Measurements from ENCODE around the gene GALR1. TPM values are rescaled to one million over a fixed set of nuclear protein-coding genes. Genes with fewer than 3 reads are reported as not detected.

Gene GALR1
- total RNA-seq, 4 donors from 2014 or later = under 0.01 to 0.33 (median 0.16) TPM

DNA sequence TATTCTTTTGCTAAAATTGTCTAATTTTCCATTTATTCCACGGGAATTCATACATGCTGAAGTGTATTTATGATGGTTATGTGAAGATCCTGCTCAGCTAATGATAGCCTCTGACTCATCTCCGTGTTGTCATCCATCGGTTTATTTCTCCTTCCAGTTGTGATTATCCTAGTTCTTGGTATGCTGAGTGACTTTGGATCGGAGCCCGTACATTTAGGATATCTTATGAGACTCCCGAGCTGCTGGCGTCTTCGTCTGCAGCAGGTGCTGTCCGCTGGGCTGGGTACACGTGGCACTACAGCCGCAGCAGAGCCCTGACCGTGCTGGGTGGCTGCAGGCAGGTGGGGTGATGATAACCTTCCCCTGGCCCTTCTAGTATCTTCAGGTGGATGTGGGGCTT lies 40.1 kb upstream of the GALR1 start:
- WGBS = 89% methylated on average over 12 of the region's 12 CpGs
- Histone ChIP-seq H3K4me3 (no peak overlapping the region), H3K27me3 (no peaks in the 10 kb centered on the region), H3K36me3 (no peaks in the 10 kb centered on the region), H3K9me3 (no peaks in the 10 kb centered on the region), H3K4me1 (peaks cover 18 to 55% (median 42%) of the 10 kb centered on the region in 4 donors), H3K27ac (replicated peaks in 1 of 4) (no peak overlapping the region)
- TF ChIP-seq EP300 (IDR thresholded peaks at IDR 0.05) (no peak), POLR2AphosphoS5 (IDR thresholded peaks at IDR 0.05) (no peak)
- intact Hi-C loops (cut with DNase I) = loop anchor here (5.0 kb wide), 2 partner anchors 72 to 407 kb away; no protein-coding TSS in a partner anchor
- no peak for DNase-seq (ENCODE audit: extremely low spot score)

DNA sequence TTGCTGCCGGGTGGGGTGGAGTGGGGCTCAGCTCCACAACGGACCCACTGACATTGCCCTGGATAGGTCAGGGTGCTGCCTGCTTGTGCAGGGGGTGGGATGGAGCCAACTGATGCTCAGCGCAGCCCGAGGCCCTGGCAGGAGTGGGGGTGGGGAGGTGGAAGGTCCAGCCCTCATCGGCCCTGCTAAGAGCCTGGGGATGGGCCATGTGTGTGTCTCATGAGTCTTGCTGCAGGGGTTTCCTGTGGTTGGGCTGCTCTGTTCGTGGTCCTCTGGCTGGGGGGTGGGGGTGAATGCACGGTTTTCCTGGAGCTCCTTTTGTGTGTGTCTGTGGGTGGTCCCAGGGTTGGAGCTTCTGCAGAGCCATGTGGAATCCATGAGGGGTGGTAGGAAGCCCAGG lies 39.4 kb upstream of the GALR1 start:
- Histone ChIP-seq H3K36me3 (no peaks in the 10 kb centered on the region), H3K9me3 (no peaks in the 10 kb centered on the region), H3K4me3 (no peak overlapping the region), H3K27ac (replicated peaks in 1 of 4) (no peak overlapping the region), H3K27me3 (no peaks in the 10 kb centered on the region), H3K4me1 (peaks cover 18 to 55% (median 42%) of the 10 kb centered on the region in 4 donors)
- WGBS = 73% methylated on average over 7 of the region's 7 CpGs
- TF ChIP-seq, protein P1, sequence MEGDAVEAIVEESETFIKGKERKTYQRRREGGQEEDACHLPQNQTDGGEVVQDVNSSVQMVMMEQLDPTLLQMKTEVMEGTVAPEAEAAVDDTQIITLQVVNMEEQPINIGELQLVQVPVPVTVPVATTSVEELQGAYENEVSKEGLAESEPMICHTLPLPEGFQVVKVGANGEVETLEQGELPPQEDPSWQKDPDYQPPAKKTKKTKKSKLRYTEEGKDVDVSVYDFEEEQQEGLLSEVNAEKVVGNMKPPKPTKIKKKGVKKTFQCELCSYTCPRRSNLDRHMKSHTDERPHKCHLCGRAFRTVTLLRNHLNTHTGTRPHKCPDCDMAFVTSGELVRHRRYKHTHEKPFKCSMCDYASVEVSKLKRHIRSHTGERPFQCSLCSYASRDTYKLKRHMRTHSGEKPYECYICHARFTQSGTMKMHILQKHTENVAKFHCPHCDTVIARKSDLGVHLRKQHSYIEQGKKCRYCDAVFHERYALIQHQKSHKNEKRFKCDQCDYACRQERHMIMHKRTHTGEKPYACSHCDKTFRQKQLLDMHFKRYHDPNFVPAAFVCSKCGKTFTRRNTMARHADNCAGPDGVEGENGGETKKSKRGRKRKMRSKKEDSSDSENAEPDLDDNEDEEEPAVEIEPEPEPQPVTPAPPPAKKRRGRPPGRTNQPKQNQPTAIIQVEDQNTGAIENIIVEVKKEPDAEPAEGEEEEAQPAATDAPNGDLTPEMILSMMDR (IDR thresholded peaks at IDR 0.05) = no peak
- TF ChIP-seq EP300 (IDR thresholded peaks at IDR 0.05) (no peak), POLR2AphosphoS5 (IDR thresholded peaks at IDR 0.05) (no peak), POLR2A (IDR thresholded peaks at IDR 0.05; ENCODE audit: low read depth) (no peak)
- DNase-seq (ENCODE audit: extremely low spot score) = no peak
- intact Hi-C loops (cut with DNase I) = loop anchor here (2.0 kb wide), 1 partner anchor 209 kb away; no protein-coding TSS in a partner anchor

DNA sequence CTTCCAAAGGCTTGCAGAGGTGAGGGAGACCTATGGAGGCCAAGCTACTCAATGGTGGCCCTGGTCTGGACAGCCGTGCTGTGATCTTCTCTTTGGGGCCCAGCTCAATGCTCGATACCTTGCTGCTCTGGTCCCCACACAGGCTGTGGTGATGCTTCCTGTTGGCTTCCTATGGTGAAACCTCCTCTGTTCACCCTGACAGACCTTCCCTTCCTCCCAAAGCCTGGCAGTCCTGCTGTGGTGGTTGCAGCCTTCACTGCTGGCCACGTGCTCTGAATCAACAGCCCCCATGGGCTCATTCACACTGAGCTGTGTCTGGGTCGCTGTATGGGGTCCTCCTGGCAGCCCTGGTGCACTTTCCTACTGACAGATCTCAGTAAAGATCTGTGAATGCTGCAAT lies 31.0 kb upstream of the GALR1 start:
- Histone ChIP-seq H3K27me3 (no peaks in the 10 kb centered on the region), H3K36me3 (no peaks in the 10 kb centered on the region), H3K4me3 (no peak overlapping the region), H3K9me3 (no peaks in the 10 kb centered on the region), H3K4me1 (no peaks in the 10 kb centered on the region), H3K27ac (replicated peaks in 1 of 4) (no peak overlapping the region)
- TF ChIP-seq, protein P1 (IDR thresholded peaks at IDR 0.05) = no peak
- TF ChIP-seq POLR2AphosphoS5 (IDR thresholded peaks at IDR 0.05) (no peak), POLR2A (IDR thresholded peaks at IDR 0.05; ENCODE audit: low read depth) (no peak), EP300 (IDR thresholded peaks at IDR 0.05) (no peak)
- WGBS = 56% methylated on average over 4 of the region's 4 CpGs
- intact Hi-C loops (cut with DNase I) = no loop called here
- no peak for DNase-seq (ENCODE audit: extremely low spot score)

DNA sequence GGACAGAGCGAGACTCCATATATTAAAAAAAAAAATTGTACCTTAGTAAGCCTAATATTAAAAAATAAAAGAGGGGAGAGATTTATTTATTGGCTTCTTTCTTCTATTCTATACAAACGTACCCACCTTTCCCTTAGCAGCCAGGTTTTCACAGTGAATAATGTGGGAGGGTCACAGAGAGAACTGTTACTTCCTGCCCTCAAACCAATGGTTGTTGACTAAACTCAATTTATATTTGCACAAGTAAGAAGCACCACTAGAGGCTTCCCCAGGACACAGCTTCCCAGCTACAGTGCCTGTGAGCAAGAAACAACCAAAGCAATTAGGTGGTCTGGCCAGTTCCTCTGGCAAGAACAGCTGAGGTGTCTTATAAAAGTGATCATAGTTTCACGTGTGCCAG lies 28.9 kb upstream of the GALR1 start:
- TF ChIP-seq EP300 (IDR thresholded peaks at IDR 0.05) (no peak), POLR2AphosphoS5 (IDR thresholded peaks at IDR 0.05) (no peak), POLR2A (IDR thresholded peaks at IDR 0.05; ENCODE audit: low read depth) (no peak)
- TF ChIP-seq, protein P1 (IDR thresholded peaks at IDR 0.05) = no peak
- 81% methylated on average over 3 of the region's 3 CpGs for WGBS
- H3K27me3 ChIP-seq = no peaks in the 10 kb centered on the region

DNA sequence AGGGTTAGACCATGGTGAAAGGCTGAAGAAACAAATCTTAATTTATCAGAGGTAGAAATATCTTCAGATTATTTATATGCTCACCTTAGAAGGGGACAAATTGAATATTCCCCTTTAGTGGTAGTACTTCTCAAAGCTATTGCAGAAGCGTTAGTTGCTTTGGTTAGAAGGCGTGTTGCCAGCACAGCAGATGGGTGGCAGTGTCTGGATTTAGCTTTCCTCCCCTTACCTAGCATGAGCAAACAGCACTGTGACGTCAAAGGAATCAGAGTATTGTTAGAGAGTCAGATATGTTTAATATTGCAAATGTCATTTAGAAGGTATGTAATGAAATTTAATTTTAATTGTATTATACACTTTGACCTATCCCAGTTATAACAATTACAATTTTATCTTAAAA lies 27.2 kb upstream of the GALR1 start:
- no peak for DNase-seq (ENCODE audit: extremely low spot score)
- intact Hi-C loops (cut with DNase I) = no loop called here
- Histone ChIP-seq H3K36me3 (no peaks in the 10 kb centered on the region), H3K4me1 (no peaks in the 10 kb centered on the region), H3K27ac (replicated peaks in 1 of 4) (no peak overlapping the region), H3K4me3 (no peak overlapping the region), H3K9me3 (no peaks in the 10 kb centered on the region), H3K27me3 (no peaks in the 10 kb centered on the region)
- no peak for TF ChIP-seq EP300 (IDR thresholded peaks at IDR 0.05)
- TF ChIP-seq POLR2AphosphoS5 (IDR thresholded peaks at IDR 0.05) = no peak
- no peak for TF ChIP-seq POLR2A (IDR thresholded peaks at IDR 0.05; ENCODE audit: low read depth)
- TF ChIP-seq, protein P1 (IDR thresholded peaks at IDR 0.05) = no peak
- WGBS = 47% methylated on average over 3 of the region's 3 CpGs

More for the DNA sequence above, 28.9 kb upstream of the GALR1 start:
- H3K27ac ChIP-seq (replicated peaks in 1 of 4) = no peak overlapping the region
- H3K36me3 ChIP-seq = no peaks in the 10 kb centered on the region
- H3K4me3 ChIP-seq = no peak overlapping the region
- H3K4me1 ChIP-seq = no peaks in the 10 kb centered on the region
- no peak for DNase-seq (ENCODE audit: extremely low spot score)
- intact Hi-C loops (cut with DNase I) = no loop called here
- H3K9me3 ChIP-seq = no peaks in the 10 kb centered on the region
